Activated naive CD8-positive, alpha-beta T cell (primary cell): ENCODE measurements around the gene LAD1.

Source experiments
- H3K27ac Mint-ChIP-seq: one replicate; pipeline ENCODE4 v1.8.0; 2021; ENCODE audit warnings: mixed read lengths
- H3K27me3 Mint-ChIP-seq: one replicate; pipeline ENCODE4 v1.8.0; 2021; ENCODE audit warnings: mixed read lengths
- H3K36me3 Mint-ChIP-seq: one replicate; pipeline ENCODE4 v1.8.0; 2021; ENCODE audit warnings: mixed read lengths
- H3K4me1 Mint-ChIP-seq: one replicate; pipeline ENCODE4 v1.8.0; 2021; ENCODE audit warnings: low read depth, mixed read lengths
- H3K4me3 Mint-ChIP-seq: one replicate; pipeline ENCODE4 v1.8.0; 2021; ENCODE audit warnings: mild to moderate bottlenecking, mixed read lengths
- H3K9me3 Mint-ChIP-seq: one replicate; pipeline ENCODE4 v1.8.0; 2021; ENCODE audit warnings: low read depth, mixed read lengths

The LAD1 gene

GRCh38 chr1:201370500-201370899, 28.6 kb downstream of the LAD1 start:
- Mint-ChIP-seq H3K36me3 (no peaks in the 10 kb centered on the region), H3K9me3 (no peaks in the 10 kb centered on the region), H3K4me1 (no peaks in the 10 kb centered on the region), H3K27me3 (no peaks in the 10 kb centered on the region), H3K4me3 (no peak overlapping the region), H3K27ac (no peak overlapping the region)

- Mint-ChIP-seq H3K36me3 (no peaks in the 10 kb centered on the region), H3K27me3 (no peaks in the 10 kb centered on the region), H3K9me3 (no peaks in the 10 kb centered on the region), H3K4me3 (no peak overlapping the region), H3K4me1 (no peaks in the 10 kb centered on the region), H3K27ac (no peak overlapping the region)
These were observed 29.9 kb downstream of the LAD1 start for GRCh38 chr1:201369209-201369608.

- Mint-ChIP-seq H3K4me3 (no peak overlapping the region), H3K27ac (no peak overlapping the region), H3K9me3 (no peaks in the 10 kb centered on the region), H3K27me3 (peaks cover 2% of the 10 kb centered on the region), H3K36me3 (no peaks in the 10 kb centered on the region), H3K4me1 (no peaks in the 10 kb centered on the region)
These were observed 32.4 kb downstream of the LAD1 start for GRCh38 chr1:201366696-201367095.

- Mint-ChIP-seq H3K36me3 (no peaks in the 10 kb centered on the region), H3K4me1 (no peaks in the 10 kb centered on the region), H3K27ac (no peak overlapping the region), H3K4me3 (no peak overlapping the region), H3K9me3 (no peaks in the 10 kb centered on the region), H3K27me3 (peaks cover 2% of the 10 kb centered on the region)
These were observed 33.9 kb downstream of the LAD1 start for GRCh38 chr1:201365251-201365650.

- Mint-ChIP-seq H3K27ac (no peak overlapping the region), H3K4me1 (no peaks in the 10 kb centered on the region), H3K9me3 (no peaks in the 10 kb centered on the region), H3K4me3 (no peak overlapping the region), H3K36me3 (no peaks in the 10 kb centered on the region), H3K27me3 (peaks cover 2% of the 10 kb centered on the region)
These were observed 34.4 kb downstream of the LAD1 start for GRCh38 chr1:201364808-201365105.

DNA sequence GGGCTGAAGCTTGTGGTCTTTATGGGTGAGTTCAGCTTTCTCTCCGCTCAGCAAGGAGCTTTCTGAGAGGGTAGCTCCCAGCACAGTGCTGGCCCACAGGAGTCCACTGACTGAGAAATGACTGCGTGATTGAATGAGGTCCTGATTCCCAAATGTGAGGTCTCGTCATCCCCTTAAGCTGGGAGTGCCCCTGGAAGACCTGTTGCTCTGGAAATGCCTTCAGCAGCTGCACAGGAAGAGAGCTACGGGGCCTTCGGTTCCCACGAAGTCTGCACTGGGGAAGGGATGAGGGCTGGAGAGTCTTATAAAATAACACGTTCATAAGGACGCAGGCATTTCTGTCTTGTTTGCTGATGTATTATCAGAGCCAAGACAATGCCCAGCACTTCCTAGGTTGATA, 35.7 kb downstream of the LAD1 start:
- Mint-ChIP-seq H3K36me3 (no peaks in the 10 kb centered on the region), H3K9me3 (no peaks in the 10 kb centered on the region), H3K4me1 (no peaks in the 10 kb centered on the region), H3K27ac (no peak overlapping the region), H3K27me3 (peaks cover 2% of the 10 kb centered on the region), H3K4me3 (no peak overlapping the region)

- Mint-ChIP-seq H3K27ac (no peak overlapping the region), H3K27me3 (peaks cover 2% of the 10 kb centered on the region), H3K36me3 (no peaks in the 10 kb centered on the region), H3K4me1 (no peaks in the 10 kb centered on the region), H3K4me3 (no peak overlapping the region), H3K9me3 (no peaks in the 10 kb centered on the region)
These were observed 36.2 kb downstream of the LAD1 start for GRCh38 chr1:201362906-201363305.

- no peak overlapping the region for H3K4me3 Mint-ChIP-seq
- H3K4me1 Mint-ChIP-seq: no peaks in the 10 kb centered on the region
- H3K9me3 Mint-ChIP-seq: no peaks in the 10 kb centered on the region
- peaks cover 2% of the 10 kb centered on the region for H3K27me3 Mint-ChIP-seq
- H3K36me3 Mint-ChIP-seq: no peaks in the 10 kb centered on the region
- no peak overlapping the region for H3K27ac Mint-ChIP-seq
These were observed 37.2 kb downstream of the LAD1 start for GRCh38 chr1:201361652-201362504.

DNA sequence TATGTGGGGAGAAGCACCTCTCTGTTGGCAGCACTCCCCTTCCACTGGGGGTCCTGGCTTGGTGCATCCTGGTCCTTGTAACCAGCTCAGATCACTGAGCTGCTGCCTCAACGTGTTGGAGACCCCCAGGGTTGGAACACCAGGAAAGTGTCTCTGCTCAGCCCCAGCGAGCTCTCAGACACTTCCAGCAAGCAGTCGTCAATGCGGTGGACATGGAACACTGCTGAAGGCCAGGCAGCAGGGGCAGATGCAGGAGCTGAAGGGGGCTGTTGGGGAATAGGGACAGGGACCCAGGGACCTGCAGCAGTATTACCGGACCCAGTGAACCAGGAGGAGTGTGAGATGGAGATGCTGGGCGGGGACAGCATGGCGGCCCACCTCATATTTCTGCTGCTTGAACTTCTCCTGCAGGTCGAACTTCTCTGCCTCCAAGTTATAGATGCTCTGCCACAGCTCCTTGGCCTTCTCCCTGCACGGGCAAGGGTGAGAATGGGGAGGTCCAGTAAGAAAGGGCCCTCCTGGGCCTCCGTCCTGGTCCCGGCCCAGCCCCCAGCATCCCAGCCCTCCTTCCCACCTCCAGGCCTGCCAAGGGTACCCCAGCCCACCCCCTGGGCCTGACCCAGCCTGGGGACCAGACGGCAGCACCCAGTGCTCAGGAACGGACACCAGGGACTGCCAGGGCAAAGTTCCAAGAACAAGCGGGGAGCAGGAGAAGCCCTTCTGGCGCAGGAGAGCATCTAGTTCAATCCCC, 38.0 kb downstream of the LAD1 start:
- no peaks in the 10 kb centered on the region for H3K4me1 Mint-ChIP-seq
- no peaks in the 10 kb centered on the region for H3K36me3 Mint-ChIP-seq

GRCh38 chr1:201360486-201360885, 38.6 kb downstream of the LAD1 start:
- Mint-ChIP-seq H3K9me3 (no peaks in the 10 kb centered on the region), H3K4me3 (no peak overlapping the region), H3K27ac (no peak overlapping the region), H3K36me3 (no peaks in the 10 kb centered on the region), H3K27me3 (peaks cover 2% of the 10 kb centered on the region), H3K4me1 (no peaks in the 10 kb centered on the region)

More for the DNA sequence above, 38.0 kb downstream of the LAD1 start:
- Mint-ChIP-seq H3K27ac (no peak overlapping the region), H3K4me3 (no peak overlapping the region), H3K27me3 (peaks cover 2% of the 10 kb centered on the region), H3K9me3 (no peaks in the 10 kb centered on the region)

DNA sequence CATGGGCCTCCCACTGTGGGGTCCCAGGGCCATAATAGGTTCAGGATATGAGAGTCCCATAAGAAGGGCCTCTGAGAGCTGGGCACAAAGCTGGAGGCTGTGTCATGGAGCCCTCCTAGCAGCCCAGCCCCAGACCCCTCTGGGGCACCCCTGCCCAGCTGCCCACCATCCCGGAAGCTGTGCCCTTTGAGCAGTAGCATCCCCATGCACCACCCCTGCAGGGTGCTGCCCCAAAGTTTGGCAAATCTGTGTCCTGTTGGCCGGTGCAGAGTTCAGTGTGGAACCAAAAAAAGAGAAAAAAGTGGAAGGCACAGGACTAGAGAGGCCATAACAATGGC, 39.3 kb downstream of the LAD1 start:
- Mint-ChIP-seq H3K4me1 (no peaks in the 10 kb centered on the region), H3K4me3 (no peak overlapping the region), H3K9me3 (no peaks in the 10 kb centered on the region), H3K27ac (no peak overlapping the region), H3K27me3 (peaks cover 2% of the 10 kb centered on the region), H3K36me3 (no peaks in the 10 kb centered on the region)

- Mint-ChIP-seq H3K4me1 (no peaks in the 10 kb centered on the region), H3K36me3 (no peaks in the 10 kb centered on the region), H3K4me3 (no peak overlapping the region), H3K27ac (no peak overlapping the region), H3K27me3 (peaks cover 2% of the 10 kb centered on the region), H3K9me3 (no peaks in the 10 kb centered on the region)
These were observed 39.9 kb downstream of the LAD1 start for GRCh38 chr1:201359031-201359872.

GRCh38 chr1:201358596-201358995, 40.5 kb downstream of the LAD1 start:
- H3K4me3 Mint-ChIP-seq: no peak overlapping the region
- H3K36me3 Mint-ChIP-seq: no peaks in the 10 kb centered on the region
- H3K9me3 Mint-ChIP-seq: no peaks in the 10 kb centered on the region
- H3K27me3 Mint-ChIP-seq: peaks cover 3% of the 10 kb centered on the region
- H3K27ac Mint-ChIP-seq: no peak overlapping the region
- no peaks in the 10 kb centered on the region for H3K4me1 Mint-ChIP-seq

GRCh38 chr1:201357636-201358348, 41.3 kb downstream of the LAD1 start:
- H3K36me3 Mint-ChIP-seq: no peaks in the 10 kb centered on the region
- no peaks in the 10 kb centered on the region for H3K4me1 Mint-ChIP-seq
- H3K9me3 Mint-ChIP-seq: no peaks in the 10 kb centered on the region
- peaks cover 4% of the 10 kb centered on the region for H3K27me3 Mint-ChIP-seq
- H3K27ac Mint-ChIP-seq: no peak overlapping the region
- no peak overlapping the region for H3K4me3 Mint-ChIP-seq

DNA sequence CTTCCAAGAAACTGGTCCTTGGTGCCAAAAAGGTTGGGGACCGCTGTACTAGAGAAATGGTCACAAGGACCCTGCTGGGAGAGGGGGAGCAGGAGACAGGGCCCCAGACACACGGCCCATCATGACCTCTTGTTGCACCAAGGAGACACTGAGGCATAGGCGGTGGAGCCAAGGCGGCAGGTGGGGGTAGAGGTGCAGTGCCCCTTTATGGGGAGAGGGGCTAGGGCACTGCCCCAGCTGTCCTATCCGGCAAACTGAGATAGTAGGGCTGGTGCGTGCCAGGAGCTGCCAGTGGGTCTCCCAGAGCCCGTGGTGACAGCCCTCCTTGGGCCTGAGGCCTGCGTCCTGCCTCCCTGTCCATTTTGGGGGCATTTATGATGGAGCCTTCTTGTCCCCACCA, 41.9 kb downstream of the LAD1 start:
- Mint-ChIP-seq H3K27me3 (peaks cover 3% of the 10 kb centered on the region), H3K4me3 (no peak overlapping the region), H3K36me3 (no peaks in the 10 kb centered on the region), H3K9me3 (no peaks in the 10 kb centered on the region), H3K27ac (no peak overlapping the region), H3K4me1 (no peaks in the 10 kb centered on the region)
